ENCODE data around the gene DLK1. TPM values are rescaled to one million over a fixed set of nuclear protein-coding genes. Genes with fewer than 3 reads are reported as not detected.

The DLK1 gene
- not detected in 2 replicates for total RNA-seq

GRCh38 chr14:100726550-100727085, at the start of gene DLK1:
Gene DLK1, plus strand, starts transcription at chr14:100726892. Its CDS starts 177 bp downstream, at chr14:100727069.
- DNase-seq, result no peak

- no peak for DNase-seq
Measured at GRCh38 chr14:100677152-100677551, 49.5 kb upstream of the DLK1 start.

GRCh38 chr14:100677554-100678468, 48.9 kb upstream of the DLK1 start:
- DNase-seq, result peak; percentile 36

- no peak for DNase-seq
Measured at GRCh38 chr14:100678469-100678828, 48.2 kb upstream of the DLK1 start.

- DNase-seq, result no peak
Measured at GRCh38 chr14:100679153-100679552, 47.5 kb upstream of the DLK1 start.

GRCh38 chr14:100679707-100680438, 46.8 kb upstream of the DLK1 start:
- no peak for DNase-seq

- DNase-seq, result no peak
Measured at GRCh38 chr14:100680439-100681051, 46.1 kb upstream of the DLK1 start.

- no peak for DNase-seq
Measured at GRCh38 chr14:100681111-100681510, 45.6 kb upstream of the DLK1 start.

- no peak for DNase-seq
Measured at GRCh38 chr14:100682749-100683148, 43.9 kb upstream of the DLK1 start.

GRCh38 chr14:100683578-100683977, 43.1 kb upstream of the DLK1 start:
- DNase-seq, result peak; percentile 30

GRCh38 chr14:100684154-100684553, 42.5 kb upstream of the DLK1 start:
- DNase-seq, result no peak

- DNase-seq, result no peak
Measured at GRCh38 chr14:100684961-100685360, 41.7 kb upstream of the DLK1 start.

GRCh38 chr14:100686858-100687257, 39.8 kb upstream of the DLK1 start:
- DNase-seq, result no peak

- no peak for DNase-seq
Measured at GRCh38 chr14:100687386-100687785, 39.3 kb upstream of the DLK1 start.

GRCh38 chr14:100688051-100688450, 38.6 kb upstream of the DLK1 start:
- no peak for DNase-seq

- peak; percentile 45 for DNase-seq
Measured at GRCh38 chr14:100688598-100689461, 37.9 kb upstream of the DLK1 start.

- DNase-seq, result no peak
Measured at GRCh38 chr14:100690672-100691071, 36.0 kb upstream of the DLK1 start.

- no peak for DNase-seq
Measured at GRCh38 chr14:100691395-100692056, 35.2 kb upstream of the DLK1 start.

GRCh38 chr14:100692256-100692655, 34.4 kb upstream of the DLK1 start:
- no peak for DNase-seq

- DNase-seq, result peak; percentile 81
Measured at GRCh38 chr14:100692859-100693558, 33.7 kb upstream of the DLK1 start.

Data from dermis blood vessel endothelial cell (primary cell).